Measurements from ENCODE around the gene CDC42EP5. TPM values are rescaled to one million over a fixed set of nuclear protein-coding genes. Genes with fewer than 3 reads are reported as not detected.
"Not testable (repeated sequence)": the region's sequence is repeated elsewhere in the genome, so short reads cannot be mapped to it uniquely, and the experiment has no call there.

The CDC42EP5 gene
- polyA plus RNA-seq, 1 of the 3 experiments (the other 2 are of a cell fraction) = 13.5 TPM

- Histone ChIP-seq H3K4me2 (no peak within 1 kb of the TSS), H3K9me3 (no peaks in the 10 kb centered on the region), H3K9me2 (no peaks in the 10 kb centered on the region), H3K27me3 (ENCODE audit: insufficient read depth) (peaks cover 37% of the 10 kb centered on the region; the same call in 1 of the 2 replicates), H3K9ac (no peak within 1 kb of the TSS), H3K79me2 (ENCODE audit: insufficient read depth) (no peaks in the 10 kb centered on the region), H3K4me3 (ENCODE audit: low read depth in 2 of 2, low read length in 1 of 2) (no peak within 1 kb of the TSS), H3K27ac (ENCODE audit: low read depth in 2 of 2, low read length in 1 of 2) (no peak within 1 kb of the TSS), H3K4me1 (ENCODE audit: control insufficient read depth in 1 of 2, insufficient read depth in 2 of 2, low read depth in 1 of 2, low read length in 1 of 2) (no peaks in the 10 kb centered on the region), H2AFZ (ENCODE audit: low read depth) (no peak within 1 kb of the TSS), H3K36me3 (replicated peaks in 1 of 2; ENCODE audit: control insufficient read depth in 1 of 2, insufficient read depth in 2 of 2, low read length in 1 of 2) (no peaks in the 10 kb centered on the region), H3F3A (replicated peaks; ENCODE audit: insufficient read depth) (no peaks in the 10 kb centered on the region), H4K20me1 (ENCODE audit: insufficient read depth) (no peaks in the 10 kb centered on the region)
- 8% methylated on average over 14 of the region's 14 CpGs for WGBS (ENCODE audit: low lambda C conversion rate)
- TF ChIP-seq IRF3 (IDR thresholded peaks at IDR 0.05; ENCODE audit: low read depth, low read length) (no peak), RFX5 (IDR thresholded peaks at IDR 0.05; ENCODE audit: low read length) (no peak), TEAD4 (IDR thresholded peaks at IDR 0.05; ENCODE audit: borderline replicate concordance, insufficient read depth) (no peak), ZBTB33 (IDR thresholded peaks at IDR 0.05; ENCODE audit: borderline replicate concordance, low read depth) (no peak), USF1 (IDR thresholded peaks at IDR 0.05; ENCODE audit: borderline replicate concordance, low read depth) (no peak)
- DNase-seq = no peak
- ChIA-PET CTCF (interaction anchor here (0.7 to 1.1 kb wide), 2 partner anchors 23 to 54 kb away, joined by 3 read pairs; partner anchors contain the start of gene LENG8), POLR2A (no interaction called here)
These were observed 29.5 kb upstream of the CDC42EP5 start, which contains the start of gene LAIR2 for GRCh38 chr19:54502518-54503048. TSS of gene LAIR2 (plus strand) at chr19:54502831. CDS start at chr19:54502919, 88 bp downstream.

GRCh38 chr19:54498451-54498772 lies 25.3 kb upstream of the CDC42EP5 start:
- H2AFZ ChIP-seq (ENCODE audit: low read depth); H3K9me2 ChIP-seq; H3K4me2 ChIP-seq; H3K79me2 ChIP-seq (ENCODE audit: insufficient read depth); H3K4me1 ChIP-seq (ENCODE audit: control insufficient read depth in 1 of 2, insufficient read depth in 2 of 2, low read depth in 1 of 2, low read length in 1 of 2); H3K9ac ChIP-seq; CTCF ChIA-PET; H4K20me1 ChIP-seq (ENCODE audit: insufficient read depth); POLR2A ChIA-PET; H3F3A ChIP-seq (replicated peaks; ENCODE audit: insufficient read depth); H3K36me3 ChIP-seq (replicated peaks in 1 of 2; ENCODE audit: control insufficient read depth in 1 of 2, insufficient read depth in 2 of 2, low read length in 1 of 2); H3K4me3 ChIP-seq (ENCODE audit: low read depth in 2 of 2, low read length in 1 of 2); H3K27ac ChIP-seq (ENCODE audit: low read depth in 2 of 2, low read length in 1 of 2); H3K9me3 ChIP-seq; DNase-seq: not testable (repeated sequence)
- 23% methylated on average over 8 of the region's 9 CpGs for WGBS (ENCODE audit: low lambda C conversion rate)
- H3K27me3 ChIP-seq (ENCODE audit: insufficient read depth) = peaks cover 55% of the 10 kb centered on the region

- DNase-seq; H4K20me1 ChIP-seq (ENCODE audit: insufficient read depth); H3K9me2 ChIP-seq; H3K9ac ChIP-seq; H2AFZ ChIP-seq (ENCODE audit: low read depth); H3K36me3 ChIP-seq (replicated peaks in 1 of 2; ENCODE audit: control insufficient read depth in 1 of 2, insufficient read depth in 2 of 2, low read length in 1 of 2); H3K4me2 ChIP-seq; H3F3A ChIP-seq (replicated peaks; ENCODE audit: insufficient read depth); POLR2A ChIA-PET; H3K27ac ChIP-seq (ENCODE audit: low read depth in 2 of 2, low read length in 1 of 2); H3K79me2 ChIP-seq (ENCODE audit: insufficient read depth); CTCF ChIA-PET; H3K4me1 ChIP-seq (ENCODE audit: control insufficient read depth in 1 of 2, insufficient read depth in 2 of 2, low read depth in 1 of 2, low read length in 1 of 2); H3K9me3 ChIP-seq; H3K4me3 ChIP-seq (ENCODE audit: low read depth in 2 of 2, low read length in 1 of 2): not testable (repeated sequence)
- H3K27me3 ChIP-seq (ENCODE audit: insufficient read depth) = peaks cover 58% of the 10 kb centered on the region
- 6% methylated on average over 8 of the region's 15 CpGs for WGBS (ENCODE audit: low lambda C conversion rate)
These were observed 24.8 kb upstream of the CDC42EP5 start for GRCh38 chr19:54497747-54498450.

- H3K27ac ChIP-seq (ENCODE audit: low read depth in 2 of 2, low read length in 1 of 2); H3K4me3 ChIP-seq (ENCODE audit: low read depth in 2 of 2, low read length in 1 of 2); H3K9me3 ChIP-seq; H3F3A ChIP-seq (replicated peaks; ENCODE audit: insufficient read depth); H3K4me2 ChIP-seq; H3K79me2 ChIP-seq (ENCODE audit: insufficient read depth); POLR2A ChIA-PET; H3K36me3 ChIP-seq (replicated peaks in 1 of 2; ENCODE audit: control insufficient read depth in 1 of 2, insufficient read depth in 2 of 2, low read length in 1 of 2); H3K9ac ChIP-seq; H3K9me2 ChIP-seq; H4K20me1 ChIP-seq (ENCODE audit: insufficient read depth); H2AFZ ChIP-seq (ENCODE audit: low read depth); DNase-seq; H3K4me1 ChIP-seq (ENCODE audit: control insufficient read depth in 1 of 2, insufficient read depth in 2 of 2, low read depth in 1 of 2, low read length in 1 of 2): not testable (repeated sequence)
- 4% methylated on average over 5 of the region's 5 CpGs for WGBS (ENCODE audit: low lambda C conversion rate)
- peaks cover 67% of the 10 kb centered on the region for H3K27me3 ChIP-seq (ENCODE audit: insufficient read depth)
- CTCF ChIA-PET = interaction anchor here (0.9 kb wide), 1 partner anchor 24 kb away, joined by 3 read pairs; no protein-coding TSS in a partner anchor
These were observed 22.2 kb upstream of the CDC42EP5 start for GRCh38 chr19:54495284-54495683.
